Bone marrow (tissue), 2 donors: ENCODE measurements around the gene HSPA1L.
"Not testable (repeated sequence)": the region's sequence is repeated elsewhere in the genome, so short reads cannot be mapped to it uniquely, and the experiment has no call there.

Source experiments
- DNase-seq, 2 donors: peaks; one replicate each; lab custom pipeline; 2025; lab: John Stamatoyannopoulos, UW

Gene HSPA1L

GRCh38 chr6:31815025-31815838, at the start of gene HSPA1L, which contains the start of gene HSPA1A:
TSS of gene HSPA1L (minus strand) at chr6:31815283. CDS start at chr6:31811972, 3,311 bp downstream.
TSS of gene HSPA1A (plus strand) at chr6:31815543. CDS start at chr6:31815757, 214 bp downstream.
- DNase-seq = peak; percentile 77 to 83

- DNase-seq = no peak
Observed at GRCh38 chr6:31864818-31865204, 49.7 kb upstream of the HSPA1L start.

GRCh38 chr6:31864123-31864562, 49.1 kb upstream of the HSPA1L start:
- not testable (repeated sequence) for DNase-seq

GRCh38 chr6:31862344-31863235, 47.5 kb upstream of the HSPA1L start, which contains the start of gene NEU1:
TSS of gene NEU1 (minus strand) at chr6:31862821. CDS start at chr6:31862776, 45 bp downstream.
- DNase-seq = peak; percentile 88 to 100

GRCh38 chr6:31861919-31862343, 46.8 kb upstream of the HSPA1L start:
- no peak for DNase-seq

- DNase-seq = no peak
Observed at GRCh38 chr6:31861150-31861549, 46.1 kb upstream of the HSPA1L start.

GRCh38 chr6:31860349-31860748, 45.3 kb upstream of the HSPA1L start:
- DNase-seq = no peak

GRCh38 chr6:31859923-31860322, 44.8 kb upstream of the HSPA1L start:
- no peak for DNase-seq

GRCh38 chr6:31858707-31859106, 43.6 kb upstream of the HSPA1L start:
- no peak for DNase-seq

GRCh38 chr6:31857774-31858173, 42.7 kb upstream of the HSPA1L start:
- not testable (repeated sequence) for DNase-seq

GRCh38 chr6:31851980-31852718, 37.1 kb upstream of the HSPA1L start:
- DNase-seq = not testable (repeated sequence)

GRCh38 chr6:31851485-31851832, 36.4 kb upstream of the HSPA1L start:
- no peak for DNase-seq

GRCh38 chr6:31850765-31851484, 35.8 kb upstream of the HSPA1L start:
- DNase-seq = no peak

- no peak for DNase-seq
Observed at GRCh38 chr6:31847276-31847978, 32.3 kb upstream of the HSPA1L start.

GRCh38 chr6:31844507-31844906, 29.4 kb upstream of the HSPA1L start:
- DNase-seq = no peak

GRCh38 chr6:31842053-31842452, 27.0 kb upstream of the HSPA1L start:
- no peak for DNase-seq

- DNase-seq = not testable (repeated sequence)
Observed at GRCh38 chr6:31839779-31840126, 24.7 kb upstream of the HSPA1L start.

GRCh38 chr6:31838968-31839367, 23.9 kb upstream of the HSPA1L start:
- DNase-seq = no peak

- not testable (repeated sequence) for DNase-seq
Observed at GRCh38 chr6:31838114-31838553, 23.1 kb upstream of the HSPA1L start.

GRCh38 chr6:31837369-31838113, 22.5 kb upstream of the HSPA1L start:
- DNase-seq = no peak
